Putamen (tissue), 1 donor: ENCODE results near the gene FHOD1.

Experiments used
- DNase-seq: peaks from one replicate; pipeline ENCODE4 v3.0.0-alpha.2; 2016; ENCODE audit warnings: low spot score

FHOD1 gene

GRCh38 chr16:67234180-67234597 is 13.1 kb downstream of the FHOD1 start:
- DNase-seq, result no peak

DNA sequence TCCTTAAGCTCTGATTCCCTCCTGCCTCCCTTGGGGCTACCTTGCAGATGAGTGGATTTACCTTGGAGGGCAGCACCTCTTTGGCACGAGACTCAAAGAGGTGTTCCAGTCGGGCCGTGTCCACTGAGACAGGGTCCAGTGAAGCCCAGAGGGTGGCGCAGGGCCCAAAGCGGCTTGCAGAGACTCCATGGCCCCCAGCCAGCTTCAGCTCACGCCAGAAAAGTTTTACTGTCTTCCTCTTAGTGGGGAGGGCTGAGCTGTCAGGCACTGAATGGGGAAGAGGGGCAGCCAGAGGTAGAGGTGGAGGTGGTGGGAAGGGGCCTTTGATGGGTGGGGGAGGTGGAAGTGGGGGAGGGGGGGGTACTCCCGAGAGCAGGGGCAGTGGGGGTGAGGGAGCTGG is 13.7 kb downstream of the FHOD1 start:
- no peak for DNase-seq

DNA sequence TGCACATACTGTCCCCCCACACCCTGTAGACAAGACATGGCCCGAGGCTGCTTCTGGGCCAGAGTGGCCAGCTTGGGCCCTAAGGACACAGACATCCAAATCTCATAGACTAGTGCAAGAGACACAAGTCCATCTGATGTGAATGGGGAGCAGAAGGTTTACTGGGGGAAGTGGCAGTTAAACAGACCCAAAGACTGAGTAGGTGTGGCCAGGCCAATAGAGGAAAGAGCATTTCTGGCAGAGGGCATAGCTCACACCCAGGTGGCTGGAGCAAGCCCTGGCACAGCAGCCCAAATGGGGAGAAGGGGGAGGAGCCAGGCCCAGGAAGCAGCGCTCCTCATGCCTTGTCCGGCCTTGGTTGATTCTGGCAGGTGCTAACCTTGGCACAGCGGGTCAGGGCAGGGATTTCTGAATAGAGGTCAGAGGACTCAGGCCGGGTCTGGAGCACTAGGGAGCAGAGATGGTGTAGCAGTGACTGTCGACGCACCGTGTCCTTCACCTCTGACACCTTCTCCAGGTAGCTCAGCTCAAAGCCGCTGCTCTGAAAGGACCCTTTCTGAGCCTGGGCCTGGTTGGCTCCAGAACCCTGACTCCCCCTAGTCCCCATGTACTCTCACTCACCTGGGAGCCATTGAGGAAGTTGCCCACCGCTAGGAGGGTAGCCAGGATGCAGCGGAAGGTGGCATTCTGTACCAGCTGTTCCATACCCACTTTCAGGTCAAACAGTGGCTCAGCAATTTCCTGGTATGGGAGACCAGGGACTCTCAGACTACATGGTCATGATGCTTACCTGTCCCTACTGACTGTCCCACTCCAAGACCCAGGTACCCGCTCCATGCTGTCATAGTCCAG is 16.2 kb downstream of the FHOD1 start:
- no peak for DNase-seq

GRCh38 chr16:67229906-67230808 is 17.1 kb downstream of the FHOD1 start:
- DNase-seq, result no peak

GRCh38 chr16:67228905-67229304 is 18.4 kb downstream of the FHOD1 start:
- no peak for DNase-seq

DNA sequence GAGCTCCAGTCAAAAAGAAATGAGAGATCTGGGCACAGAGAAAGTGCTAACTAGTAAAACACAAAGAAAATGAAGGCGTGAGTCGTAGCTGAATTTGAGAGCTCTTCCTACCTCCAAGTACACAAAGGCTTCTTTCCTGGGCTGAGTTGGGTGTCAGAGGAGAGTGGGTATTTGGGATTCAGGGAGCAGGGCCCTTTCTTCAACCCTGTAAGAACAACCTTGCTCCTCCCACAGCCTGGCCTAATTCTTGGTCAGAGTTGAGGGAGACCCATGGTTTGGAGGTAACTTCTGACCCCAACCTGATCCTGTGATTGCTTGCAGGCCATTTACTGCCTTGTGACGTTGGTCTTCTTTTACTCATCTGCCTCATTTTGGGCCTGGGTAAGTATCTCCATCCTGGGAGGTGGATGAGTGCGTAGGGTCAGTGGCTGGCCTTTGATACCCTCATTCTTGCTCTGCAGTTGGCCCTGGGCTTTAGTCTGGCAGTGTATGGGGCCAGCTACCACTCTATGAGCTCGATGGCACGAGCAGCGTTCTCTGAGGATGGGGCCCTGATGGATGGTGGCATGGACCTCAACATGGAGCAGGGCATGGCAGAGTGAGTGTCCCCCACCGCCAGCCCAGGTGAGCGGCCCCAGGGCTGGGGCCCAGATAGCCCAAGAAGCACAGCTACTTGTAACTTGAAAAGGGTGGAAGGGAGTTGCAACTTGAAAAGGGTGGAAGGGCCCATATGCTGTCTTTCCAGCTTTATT is 19.1 kb downstream of the FHOD1 start:
- DNase-seq, result no peak

DNA sequence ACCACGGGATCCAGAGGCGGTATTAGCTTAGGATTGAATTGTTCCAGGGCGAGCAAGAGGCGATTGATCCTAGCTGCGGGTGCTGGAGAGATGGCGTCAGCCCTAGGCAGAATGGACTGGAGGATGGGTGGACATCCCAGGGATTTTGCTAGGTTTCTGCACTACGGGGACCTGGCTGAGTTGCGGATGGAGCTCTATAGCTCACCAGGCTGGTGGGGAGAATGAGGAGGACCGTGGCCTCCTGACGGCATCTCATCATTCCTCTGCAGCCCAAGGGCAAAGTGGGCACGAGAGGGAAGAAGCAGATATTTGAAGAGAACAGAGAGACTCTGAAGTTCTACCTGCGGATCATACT is 19.7 kb downstream of the FHOD1 start:
- no peak for DNase-seq

GRCh38 chr16:67226804-67227566 is 20.3 kb downstream of the FHOD1 start, which contains the start of gene TMEM208:
TMEM208 (plus strand) TSS chr16:67227130; CDS start chr16:67227219, 89 bp downstream.
- DNase-seq, result peak; percentile 96

DNA sequence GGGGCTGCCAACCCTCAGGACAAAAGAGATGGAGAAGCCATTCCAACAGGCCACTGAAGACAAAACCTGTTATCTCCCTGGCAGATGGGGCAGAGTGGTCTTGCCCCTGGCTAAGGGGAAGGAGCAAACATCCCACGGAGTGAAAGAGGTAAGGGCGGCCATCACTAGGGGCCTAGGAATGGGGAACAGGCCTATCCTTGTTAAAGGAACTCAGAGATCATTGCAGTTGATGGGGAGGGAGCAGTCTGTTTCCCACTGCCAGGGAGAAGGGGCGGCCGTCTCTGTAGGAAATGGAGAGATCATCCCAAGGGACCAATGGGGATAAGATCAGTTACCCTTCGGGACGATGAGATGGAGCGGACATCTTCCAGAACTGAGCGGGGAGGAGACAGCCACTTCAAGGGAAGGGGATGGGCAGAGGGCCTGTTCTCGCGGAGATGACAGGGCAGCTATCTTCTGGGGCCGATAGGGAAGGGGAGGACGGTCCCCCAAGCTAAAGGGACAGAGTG is 20.9 kb downstream of the FHOD1 start:
- DNase-seq, result no peak

GRCh38 chr16:67223992-67224391 is 23.3 kb downstream of the FHOD1 start:
- DNase-seq, result no peak

- DNase-seq, result no peak
Measured at GRCh38 chr16:67216612-67217490, 30.4 kb downstream of the FHOD1 start.

- DNase-seq, result no peak
Measured at GRCh38 chr16:67215706-67216105, 31.6 kb downstream of the FHOD1 start.

DNA sequence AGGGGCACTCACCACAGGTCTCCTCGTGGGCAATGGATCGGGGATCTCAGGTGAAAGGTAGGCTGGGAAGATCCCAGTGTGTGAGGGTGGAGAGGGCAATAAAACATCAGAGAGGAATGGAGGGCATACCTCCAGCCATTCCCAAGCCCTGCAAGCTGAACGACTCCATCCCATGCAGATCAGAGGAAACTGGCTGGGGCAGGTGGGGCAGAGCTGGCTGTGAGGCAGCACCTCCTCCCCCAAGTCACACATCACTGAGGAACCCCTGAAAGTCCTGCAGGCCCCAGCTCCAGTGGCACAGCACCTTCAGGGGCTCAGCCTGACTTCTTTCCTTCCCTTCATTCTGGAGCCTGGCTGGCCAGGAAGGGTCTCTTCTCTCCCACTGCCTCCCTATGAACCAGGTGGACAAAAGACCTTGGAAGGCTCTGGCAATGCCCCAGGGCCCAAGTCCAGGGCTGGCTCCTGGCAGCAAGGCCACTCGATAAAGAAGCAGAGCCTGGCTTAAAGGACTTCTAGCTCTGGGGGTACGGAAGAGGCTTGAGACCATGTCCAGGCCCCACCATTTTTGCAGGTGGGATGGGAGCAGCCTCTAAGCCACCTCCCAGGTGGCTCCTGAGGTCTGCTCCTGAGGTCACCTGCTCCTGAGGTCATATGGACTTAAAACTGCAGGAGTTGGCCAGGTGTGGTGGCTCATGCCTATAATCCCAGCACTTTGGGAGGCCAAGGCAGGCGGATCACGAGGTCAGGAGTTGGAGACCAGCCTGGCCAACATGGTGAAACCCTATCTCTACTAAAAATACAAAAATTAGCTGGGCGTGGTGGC is 33.9 kb downstream of the FHOD1 start:
- DNase-seq, result no peak

DNA sequence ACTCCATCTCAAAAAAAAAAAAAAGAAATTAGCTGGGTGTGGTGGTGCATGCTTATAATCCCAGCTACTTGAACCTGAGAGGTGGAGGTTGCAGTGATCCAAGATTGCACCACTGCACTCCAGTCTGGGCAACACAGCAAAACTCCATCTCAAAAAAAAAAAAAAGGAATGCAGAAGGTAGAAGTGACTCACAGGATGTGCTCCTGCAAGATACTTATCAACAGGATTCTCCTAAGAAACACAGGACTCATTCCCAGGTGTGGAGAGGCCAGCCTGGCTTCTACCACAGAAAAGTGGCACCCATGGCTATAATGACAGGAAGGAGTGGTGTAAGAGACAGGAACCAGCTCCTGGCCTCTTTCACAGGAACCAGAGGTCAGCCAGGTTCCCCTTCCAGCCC is 34.5 kb downstream of the FHOD1 start:
- no peak for DNase-seq

- no peak for DNase-seq
Measured at GRCh38 chr16:67211674-67212073, 35.6 kb downstream of the FHOD1 start.

DNA sequence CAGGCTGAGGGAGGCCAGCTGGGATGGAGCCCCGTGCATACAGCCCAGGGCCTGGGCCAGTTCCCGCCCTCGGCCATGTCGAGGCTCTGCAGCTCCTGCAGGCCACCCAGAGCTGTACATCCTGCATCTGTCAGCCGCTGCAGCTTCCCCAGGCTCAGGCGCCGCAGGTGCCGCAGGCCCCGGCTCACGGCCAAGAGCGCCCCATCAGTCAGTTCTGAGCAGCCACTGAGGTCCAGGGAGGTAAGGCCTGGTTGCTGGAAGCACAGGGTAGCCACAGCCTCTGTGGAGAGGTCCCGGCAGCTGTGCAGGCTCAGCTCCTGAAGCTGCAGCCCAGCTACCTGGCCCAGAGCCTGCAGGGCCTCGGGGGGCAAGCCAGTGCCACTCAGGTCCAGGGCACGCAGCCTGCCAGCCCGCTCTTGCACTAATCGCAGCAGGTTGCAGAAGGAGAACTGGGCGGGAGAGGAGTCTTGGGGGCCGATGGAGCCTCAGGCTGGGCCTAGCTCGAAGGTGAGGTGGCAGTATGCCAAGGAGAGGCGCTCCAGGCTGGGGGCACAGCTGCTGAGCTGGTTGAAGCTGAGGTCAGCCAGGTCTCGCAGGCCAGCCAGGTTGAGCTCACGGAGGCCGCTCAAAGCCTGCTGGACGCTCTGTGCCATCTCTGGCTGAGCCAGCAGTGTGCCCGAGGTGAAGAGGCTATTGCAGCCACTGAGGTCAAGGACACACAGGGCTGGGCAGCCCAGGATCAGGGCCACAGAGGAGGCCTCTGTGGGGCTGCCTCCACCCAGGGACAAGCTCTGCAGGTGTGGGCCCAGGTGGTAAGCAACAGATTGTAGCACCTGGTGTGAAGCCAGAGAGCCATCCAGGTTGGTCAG is 37.0 kb downstream of the FHOD1 start:
- no peak for DNase-seq

DNA sequence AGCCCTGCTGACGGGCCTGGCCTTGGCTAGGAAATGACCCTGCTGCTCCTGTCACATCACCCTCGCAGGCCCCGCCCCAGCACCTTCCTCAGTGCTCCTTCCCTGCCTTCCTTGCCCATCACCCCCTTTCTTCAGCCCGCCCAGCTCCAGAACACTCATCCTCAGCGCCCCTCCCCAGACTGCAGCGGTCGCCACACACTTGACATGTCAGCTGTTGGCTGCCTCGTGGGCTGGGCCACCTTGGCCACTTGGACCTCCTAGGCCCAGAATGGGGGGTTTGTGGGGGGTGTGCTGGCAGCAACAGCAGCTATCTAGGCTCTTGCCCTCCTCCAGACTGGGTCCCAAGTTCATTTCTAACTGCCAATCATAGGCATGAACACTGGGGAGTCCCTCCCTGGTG is 37.7 kb downstream of the FHOD1 start:
- DNase-seq, result no peak

DNA sequence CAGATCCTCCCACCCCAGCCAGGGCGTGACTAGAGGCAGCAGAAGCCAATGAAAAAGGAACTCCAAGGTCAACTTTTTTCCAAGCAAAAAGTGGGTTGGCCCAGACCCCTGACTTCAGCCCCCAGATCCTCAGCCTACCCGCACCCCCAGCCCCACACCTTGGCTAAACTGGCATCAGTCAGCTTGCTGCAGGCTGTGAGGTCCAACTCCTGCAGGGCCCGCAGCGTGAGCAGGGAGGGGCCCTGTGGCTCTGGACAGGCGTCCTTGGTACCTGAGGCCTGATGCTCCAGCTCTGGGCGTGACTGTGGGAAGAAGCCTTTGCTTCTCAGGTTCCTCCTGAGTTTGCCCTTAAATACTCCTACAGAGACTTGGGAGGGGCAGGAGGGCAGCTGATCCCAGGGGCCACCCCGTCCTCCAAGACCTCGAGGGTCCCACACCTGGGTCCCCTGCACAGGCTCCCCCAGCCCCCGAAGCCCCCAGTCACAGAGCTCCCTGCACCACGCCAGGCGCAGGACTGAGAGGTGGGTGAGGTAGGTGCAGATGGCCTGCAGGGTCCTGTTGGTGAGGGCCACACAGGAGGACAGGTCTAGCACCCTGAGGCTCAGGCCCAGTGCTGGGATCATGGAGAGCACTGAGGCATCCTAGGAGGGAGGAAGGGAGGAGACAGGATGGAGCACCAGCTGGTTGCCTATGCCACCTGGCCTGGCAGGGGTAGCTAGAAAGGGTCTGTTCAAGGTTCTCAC is 39.0 kb downstream of the FHOD1 start:
- no peak for DNase-seq
